Left hindlimb (tissue), 1 donor: ENCODE data around the gene BBS7.
A peak's percentile ranks its signal among the peaks of the same experiment; 100 is the strongest.

ENCODE experiments used
- DNase-seq: peaks from one replicate; pipeline ENCODE4 v3.0.0-alpha.2; 2018

BBS7 gene

DNA sequence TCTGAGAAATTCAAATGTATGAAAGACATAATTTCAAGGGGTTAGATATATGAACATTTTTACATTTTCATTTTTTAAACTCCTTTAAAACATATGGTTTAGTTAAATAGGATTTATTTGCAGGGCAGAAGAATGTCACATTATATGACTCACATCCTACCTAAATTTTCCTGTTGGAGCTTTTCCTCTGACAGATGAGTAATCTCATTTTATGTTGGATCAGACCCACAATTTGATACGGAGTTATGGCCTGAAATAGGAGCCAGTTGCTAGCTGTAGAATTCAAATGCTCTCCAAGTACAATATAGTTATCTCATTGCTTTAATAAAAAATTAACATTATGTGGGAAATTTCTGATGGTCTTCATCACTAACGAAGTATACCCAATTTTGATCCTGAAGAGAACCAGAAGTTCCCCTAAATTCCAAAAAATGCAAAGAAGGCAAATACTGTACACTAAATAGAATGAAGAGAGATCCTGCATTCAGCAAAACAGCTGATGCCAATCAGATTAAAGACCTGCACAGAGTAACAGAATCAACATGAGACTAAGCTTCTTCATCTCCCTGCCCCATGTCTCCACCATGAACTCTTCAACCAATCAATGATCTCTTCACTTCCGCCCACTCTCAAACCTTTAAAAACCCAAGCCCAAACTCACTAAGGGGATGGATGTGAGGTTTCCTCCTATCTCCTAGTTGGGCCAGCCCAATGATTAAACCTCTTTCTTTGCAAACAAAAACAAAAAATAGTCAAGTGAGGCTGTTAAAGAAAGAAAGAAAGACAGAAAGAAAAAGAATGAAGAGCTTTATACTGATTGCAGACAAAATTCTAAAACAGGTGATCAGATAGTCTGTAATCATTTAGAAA lies 80.1 kb downstream of the BBS7 start:
- DNase-seq, result no peak

DNA sequence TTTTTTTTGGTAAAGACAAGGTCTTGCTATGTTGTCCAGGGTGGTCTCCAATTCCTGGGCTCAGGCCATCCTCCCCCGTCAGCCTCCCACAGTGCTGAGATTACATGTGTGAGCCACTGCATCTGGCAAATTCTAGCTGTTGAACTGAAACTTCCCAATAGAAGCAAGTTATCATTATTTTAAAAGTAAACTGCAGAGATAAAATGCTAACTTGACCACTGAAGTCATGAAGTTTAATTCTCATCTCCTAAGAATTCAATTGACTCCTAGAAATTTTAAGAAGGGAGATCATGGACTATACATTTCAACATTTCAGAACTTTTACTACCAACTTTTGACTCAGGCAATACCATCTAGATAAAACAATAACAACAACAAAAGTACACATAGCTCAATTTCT lies 80.8 kb downstream of the BBS7 start:
- no peak for DNase-seq

DNA sequence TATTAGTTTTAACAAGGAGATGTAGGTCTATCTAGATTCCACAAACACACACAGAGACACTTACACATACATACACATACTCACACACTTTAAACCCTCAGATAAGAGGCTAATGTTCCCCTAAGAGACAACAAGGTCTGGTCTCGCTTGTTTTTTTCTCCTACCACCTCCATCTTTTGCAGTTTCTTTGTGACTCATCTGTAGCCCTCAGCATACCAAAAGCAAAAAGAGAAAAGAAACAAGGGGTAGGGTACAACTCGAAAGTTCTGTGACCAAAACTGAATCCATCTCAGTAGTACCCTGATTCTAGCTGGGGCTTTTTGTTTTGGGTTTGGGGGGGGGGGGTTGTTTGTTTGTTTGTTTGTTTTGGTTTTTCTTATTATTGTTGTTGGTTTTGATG lies 81.4 kb downstream of the BBS7 start:
- no peak for DNase-seq

DNA sequence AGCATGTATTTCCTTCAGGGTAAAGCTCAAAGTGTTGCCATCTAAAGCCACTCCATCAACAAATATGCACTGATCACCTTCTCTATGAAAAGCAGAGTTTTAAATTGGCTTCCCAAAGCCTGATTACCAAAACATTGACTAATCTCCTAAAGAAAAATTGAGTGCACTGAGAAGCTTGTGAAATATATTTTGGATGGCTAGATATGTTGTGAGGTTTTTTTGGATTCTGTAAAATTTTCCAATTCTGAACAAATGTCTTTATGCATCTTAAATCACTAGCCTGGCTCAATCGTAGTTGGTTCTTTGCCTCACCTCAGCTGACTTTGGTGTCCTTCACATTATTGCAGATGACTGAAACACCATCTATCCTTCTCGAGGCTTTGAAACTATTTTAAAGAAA lies 84.1 kb downstream of the BBS7 start:
- DNase-seq, result no peak

DNA sequence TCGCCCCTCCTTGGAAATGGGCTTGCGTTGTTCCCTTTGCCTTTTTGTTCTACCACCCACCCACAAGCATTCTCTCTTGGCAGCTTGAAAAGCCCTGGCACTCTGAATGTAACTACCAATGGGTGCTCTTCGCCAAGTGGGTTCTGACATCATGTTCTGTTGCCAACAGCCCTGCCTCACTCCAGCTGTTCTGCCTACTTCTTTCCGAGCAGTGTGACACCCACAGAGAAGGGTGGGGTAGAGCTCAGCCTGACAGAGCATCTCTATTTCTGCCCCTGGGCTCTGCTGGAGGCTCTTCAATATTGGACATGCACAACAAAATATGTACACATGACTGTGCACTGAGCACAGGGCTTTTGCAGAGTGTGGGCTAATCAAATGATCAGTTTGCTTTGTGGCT lies 84.8 kb downstream of the BBS7 start:
- DNase-seq, result peak; percentile 32

DNA sequence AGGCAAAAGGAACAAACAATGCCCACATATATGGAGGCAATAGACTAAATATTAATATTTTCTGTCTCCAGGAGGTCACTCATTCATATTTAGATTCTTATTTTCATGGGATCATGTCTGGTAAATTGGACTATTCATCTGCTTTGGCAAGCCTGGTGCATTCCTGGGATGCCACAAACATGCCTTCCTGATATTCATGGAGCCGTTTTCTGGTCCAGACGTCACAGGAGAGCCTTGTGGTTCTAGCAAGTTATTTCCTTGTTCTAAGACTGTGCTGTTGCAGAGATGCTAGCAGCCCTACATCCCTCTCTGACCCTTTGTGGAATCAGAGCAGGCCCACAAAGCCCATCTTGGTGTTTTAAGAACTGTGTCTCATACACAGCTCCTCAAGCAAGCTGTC lies 85.3 kb downstream of the BBS7 start:
- DNase-seq, result peak; percentile 31

DNA sequence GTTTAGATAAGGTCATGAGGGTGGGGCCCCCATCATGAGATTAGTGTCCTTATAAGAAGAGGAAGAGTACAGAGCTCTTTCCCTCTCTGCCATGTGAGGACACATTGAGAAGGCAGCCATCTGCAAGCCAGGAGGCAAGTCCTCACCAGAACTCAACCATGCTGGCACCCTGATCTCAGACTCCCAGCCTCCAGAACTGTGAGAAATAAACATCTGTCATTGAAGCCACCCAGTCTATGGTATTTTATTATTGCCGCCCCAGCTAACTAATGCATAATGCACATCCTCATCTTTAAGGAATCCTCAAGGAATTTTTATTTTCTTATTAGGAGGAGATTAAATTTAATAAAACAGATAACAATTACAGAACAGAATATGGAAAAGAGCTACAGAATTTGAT lies 85.9 kb downstream of the BBS7 start:
- no peak for DNase-seq

DNA sequence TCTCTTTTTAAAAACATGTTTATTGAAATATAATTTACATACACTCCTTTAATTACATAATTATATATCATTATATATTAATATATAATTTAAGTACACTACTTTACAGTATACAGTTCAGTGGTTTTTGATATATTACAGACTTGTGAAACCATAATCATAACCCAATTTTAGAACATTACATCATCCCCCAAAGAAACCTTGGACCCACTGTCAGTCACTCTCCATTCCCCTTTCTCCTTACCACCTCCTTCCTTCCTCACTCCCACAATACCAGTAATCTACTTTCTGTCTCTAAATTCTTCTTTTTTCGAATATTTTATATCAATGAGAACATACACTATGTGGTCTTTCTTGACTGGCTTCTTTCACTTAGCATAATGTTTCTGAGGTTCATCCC lies 87.1 kb downstream of the BBS7 start:
- no peak for DNase-seq

DNA sequence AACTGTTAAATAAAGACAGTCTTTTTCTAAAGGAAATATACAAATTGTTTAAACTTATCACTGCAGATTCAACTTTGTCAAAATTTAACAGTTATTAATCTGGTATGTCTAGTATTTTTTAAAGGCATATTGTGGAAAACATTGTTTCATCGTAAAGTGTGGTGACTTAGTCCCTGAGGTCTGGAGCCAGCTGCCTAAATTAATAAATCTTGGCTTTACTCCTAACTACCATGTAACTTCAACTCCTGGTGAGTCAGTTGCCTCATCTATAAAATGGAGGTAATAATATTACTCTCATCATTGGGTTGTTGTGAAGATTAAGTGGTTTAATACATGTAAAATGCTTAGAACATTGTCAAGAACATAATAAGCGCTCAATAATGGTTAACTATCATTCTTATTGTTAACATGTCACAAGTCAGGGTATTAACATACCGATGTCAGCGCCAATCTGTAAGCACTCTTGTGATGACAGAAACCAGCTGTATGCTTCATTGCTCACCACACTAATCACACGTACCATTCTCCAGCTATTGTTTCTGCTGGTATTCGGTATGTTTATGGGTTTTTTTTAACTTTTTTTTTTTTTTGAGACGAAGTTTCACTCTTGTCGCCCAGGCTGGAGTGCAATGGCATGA lies 91.2 kb downstream of the BBS7 start:
- DNase-seq, result no peak

DNA sequence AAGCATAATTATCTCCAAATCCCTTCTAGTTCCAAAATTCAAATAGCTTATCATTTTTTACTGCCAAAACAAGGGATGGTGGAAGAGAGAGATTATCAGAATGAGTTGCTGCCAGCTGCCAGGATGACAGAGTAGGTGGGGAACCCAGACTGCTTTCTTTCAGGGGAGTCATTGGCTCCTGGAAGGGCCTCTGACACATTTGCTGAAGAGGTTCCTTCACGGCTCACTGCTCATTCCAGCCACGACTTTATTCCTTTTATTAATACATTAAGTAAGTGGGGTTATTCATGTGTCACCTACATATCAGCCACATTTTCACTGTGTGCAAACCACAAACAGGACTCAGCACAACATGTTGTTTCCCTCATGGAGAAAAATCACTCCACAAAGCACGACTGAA lies 92.6 kb downstream of the BBS7 start:
- no peak for DNase-seq

DNA sequence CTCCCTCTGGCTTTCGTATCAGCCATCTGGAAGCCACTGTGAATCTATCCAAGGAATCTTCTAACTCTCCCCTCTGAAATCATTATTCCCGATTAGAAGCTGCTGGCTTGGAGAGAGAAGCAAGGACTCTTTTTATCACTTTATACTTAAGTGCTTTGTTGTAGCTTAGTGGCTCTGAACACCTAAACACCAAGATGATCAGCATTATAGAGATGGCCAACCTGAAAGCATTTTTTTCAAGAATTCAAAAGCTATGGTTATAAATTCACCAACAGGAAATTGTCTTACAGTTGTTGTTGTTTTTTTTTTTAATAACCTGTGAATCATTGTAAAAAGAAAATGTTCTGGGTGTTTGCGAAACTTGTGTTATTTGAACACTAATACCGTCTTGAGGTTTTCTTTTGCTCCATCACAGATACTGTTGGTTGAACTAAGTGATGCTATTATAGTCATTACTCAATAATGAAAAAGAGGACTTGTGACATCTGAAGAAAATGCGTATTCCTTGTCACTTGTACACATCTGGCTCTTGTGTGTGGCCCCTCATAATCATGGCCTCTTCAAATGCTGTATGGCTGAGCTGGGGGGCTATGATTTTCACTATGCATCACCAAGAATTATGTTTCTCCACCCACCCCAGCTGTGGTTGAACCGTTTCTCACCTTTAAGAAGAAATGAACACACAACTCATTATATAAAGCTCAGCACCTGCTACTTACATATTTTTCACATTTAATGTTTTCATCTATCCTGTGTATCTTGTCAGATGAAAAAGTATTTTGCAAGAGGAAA lies 93.5 kb downstream of the BBS7 start:
- no peak for DNase-seq
